GM20000 (cell line): Measurements from ENCODE around the gene GSTK1.
A peak's percentile ranks its signal among the peaks of the same experiment; 100 is the strongest.
"Not testable (repeated sequence)": the region's sequence is repeated elsewhere in the genome, so short reads cannot be mapped to it uniquely, and the experiment has no call there.

Experiments used
- DNase-seq: peaks from one replicate; pipeline ENCODE4 v3.0.0; 2012; ENCODE audit warnings: low spot score
- TF ChIP-seq, protein P1 (sequence below): IDR thresholded peaks from 2 replicates; pipeline ENCODE4 v1.5.1; 2012; ENCODE audit warnings: mild to moderate bottlenecking, control low read depth; ENCODE audit errors: extremely low read depth, missing control alignments

The GSTK1 gene

GRCh38 chr7:143257501-143257900 lies 5.7 kb upstream of the GSTK1 start:
- TF ChIP-seq, protein P1, sequence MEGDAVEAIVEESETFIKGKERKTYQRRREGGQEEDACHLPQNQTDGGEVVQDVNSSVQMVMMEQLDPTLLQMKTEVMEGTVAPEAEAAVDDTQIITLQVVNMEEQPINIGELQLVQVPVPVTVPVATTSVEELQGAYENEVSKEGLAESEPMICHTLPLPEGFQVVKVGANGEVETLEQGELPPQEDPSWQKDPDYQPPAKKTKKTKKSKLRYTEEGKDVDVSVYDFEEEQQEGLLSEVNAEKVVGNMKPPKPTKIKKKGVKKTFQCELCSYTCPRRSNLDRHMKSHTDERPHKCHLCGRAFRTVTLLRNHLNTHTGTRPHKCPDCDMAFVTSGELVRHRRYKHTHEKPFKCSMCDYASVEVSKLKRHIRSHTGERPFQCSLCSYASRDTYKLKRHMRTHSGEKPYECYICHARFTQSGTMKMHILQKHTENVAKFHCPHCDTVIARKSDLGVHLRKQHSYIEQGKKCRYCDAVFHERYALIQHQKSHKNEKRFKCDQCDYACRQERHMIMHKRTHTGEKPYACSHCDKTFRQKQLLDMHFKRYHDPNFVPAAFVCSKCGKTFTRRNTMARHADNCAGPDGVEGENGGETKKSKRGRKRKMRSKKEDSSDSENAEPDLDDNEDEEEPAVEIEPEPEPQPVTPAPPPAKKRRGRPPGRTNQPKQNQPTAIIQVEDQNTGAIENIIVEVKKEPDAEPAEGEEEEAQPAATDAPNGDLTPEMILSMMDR = no peak
- DNase-seq = no peak

DNA sequence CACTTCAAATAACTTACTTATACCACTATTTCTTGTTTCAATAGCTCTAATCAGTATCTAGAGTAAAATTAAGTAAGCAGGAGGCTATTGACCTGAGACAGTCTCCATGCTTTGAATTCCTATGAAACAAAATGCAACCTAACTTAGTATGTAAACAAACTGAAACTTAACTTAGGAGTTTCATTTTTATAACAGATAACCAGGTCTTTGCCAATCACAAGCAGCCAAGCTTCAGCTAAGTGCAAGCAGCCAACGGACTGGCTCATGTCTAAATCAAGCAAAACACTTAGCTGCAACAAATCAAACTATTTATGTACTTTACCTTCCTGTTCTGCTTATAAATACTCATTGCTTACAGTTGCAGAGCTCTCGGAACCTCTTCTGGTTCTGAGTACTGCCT lies 4.4 kb upstream of the GSTK1 start:
- TF ChIP-seq, protein P1 = no peak
- peak; percentile 45 for DNase-seq

- DNase-seq = no peak
- TF ChIP-seq, protein P1 = no peak
Measured at GRCh38 chr7:143259765-143260164, 3.5 kb upstream of the GSTK1 start.

GRCh38 chr7:143261901-143262300 lies 1.3 kb upstream of the GSTK1 start:
- TF ChIP-seq, protein P1 = no peak
- DNase-seq = no peak

DNA sequence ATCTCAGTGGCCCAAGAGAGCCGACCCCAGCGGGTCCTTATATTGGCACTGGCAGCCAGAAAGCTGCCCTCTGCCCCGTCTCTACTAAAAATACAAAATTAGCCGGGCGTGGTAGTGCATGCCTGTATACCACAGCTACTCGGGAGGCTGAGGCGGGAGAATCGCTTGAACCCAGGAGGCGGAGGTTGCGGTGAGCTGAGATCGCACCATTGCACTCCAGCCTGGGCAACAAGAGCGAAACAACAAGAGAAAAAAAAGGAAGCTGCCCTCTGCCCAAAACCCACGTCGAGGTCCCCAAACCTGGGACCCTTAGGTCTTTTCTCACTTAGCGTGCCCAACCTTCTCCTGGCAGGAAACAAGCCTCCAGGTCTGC lies 941 bp downstream of the GSTK1 start:
- DNase-seq = not testable (repeated sequence)

DNA sequence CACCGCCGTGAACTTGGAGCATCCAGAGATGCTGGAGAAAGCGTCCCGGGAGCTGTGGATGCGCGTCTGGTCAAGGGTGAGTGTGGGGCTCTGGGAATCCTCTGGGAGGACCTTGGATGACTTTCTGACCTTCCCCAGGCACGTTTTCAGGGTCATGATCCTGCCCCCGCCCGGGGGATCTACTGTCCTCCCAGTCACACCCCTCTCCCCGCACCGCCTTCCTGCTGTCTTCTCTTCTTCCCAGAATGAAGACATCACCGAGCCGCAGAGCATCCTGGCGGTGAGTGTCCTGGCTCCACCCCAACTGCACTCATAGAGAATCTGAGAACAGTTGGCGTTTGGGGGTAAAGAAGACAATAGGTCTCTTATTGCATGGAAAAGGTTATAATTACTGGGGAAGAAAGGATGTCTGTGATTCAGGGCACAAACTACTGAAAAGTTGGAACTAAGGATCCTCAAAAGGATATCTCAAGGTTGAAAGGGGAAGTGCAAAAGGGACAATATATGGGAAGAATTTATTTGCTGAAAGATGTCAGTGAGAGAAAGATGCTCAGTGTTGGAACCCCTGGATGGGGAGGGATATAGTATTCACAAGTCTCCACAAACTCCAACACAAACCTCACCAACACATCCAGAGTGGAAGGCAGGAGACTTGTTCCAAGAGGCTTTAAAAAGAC lies 1.9 kb downstream of the GSTK1 start:
- TF ChIP-seq, protein P1 = no peak
- no peak for DNase-seq

GRCh38 chr7:143269251-143269650 lies 6.0 kb downstream of the GSTK1 start:
- TF ChIP-seq, protein P1 = no peak
- no peak for DNase-seq

DNA sequence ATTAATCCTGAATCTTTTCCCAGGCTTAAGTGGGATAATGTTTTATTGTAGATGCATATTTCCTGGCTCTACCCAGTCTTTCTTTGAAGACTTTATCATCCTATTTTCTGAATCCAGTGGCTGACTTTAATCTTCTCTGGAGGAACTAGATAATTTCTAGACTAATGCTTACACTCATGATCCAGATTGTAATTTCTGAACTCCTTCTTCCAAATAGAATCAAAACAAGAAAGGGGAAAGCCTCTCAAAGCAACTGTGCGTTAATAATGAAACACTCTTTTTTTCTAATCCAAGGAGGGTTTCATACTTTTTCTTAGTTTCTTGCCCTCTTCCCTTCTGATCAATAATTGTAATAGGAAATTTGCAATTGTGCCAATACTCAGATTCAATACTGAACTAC lies 8.0 kb downstream of the GSTK1 start:
- DNase-seq = no peak
- TF ChIP-seq, protein P1 = no peak
